SK-N-SH treated with all-trans-retinoic acid at 6 μM for 48 hours (cell line): ENCODE measurements around the gene CFAP90.

ENCODE experiments used
- CSDC2 ChIP-seq: fragments of 250-450 bp; sonication (Bioruptor Pico); IDR thresholded peaks from 2 replicates; pipeline ENCODE4 v1.5.0; 2020; ENCODE audit warnings: mild to moderate bottlenecking, moderate library complexity
- CSRNP3 ChIP-seq: fragments of 250-450 bp; sonication (Bioruptor Pico); IDR thresholded peaks from 2 replicates; pipeline ENCODE4 v1.5.1; 2021; ENCODE audit warnings: mild to moderate bottlenecking, moderate library complexity
- ISL1 ChIP-seq: fragments of 250-450 bp; sonication (Bioruptor Pico); IDR thresholded peaks from 2 replicates; pipeline ENCODE4 v2.1.2; 2022; ENCODE audit warnings: mild to moderate bottlenecking, moderate library complexity
- OSR1 ChIP-seq: fragments of 250-450 bp; sonication (Bioruptor Pico); IDR thresholded peaks from 2 replicates; pipeline ENCODE4 v1.8.0; 2022; ENCODE audit warnings: moderate library complexity, mild to moderate bottlenecking, inconsistent platforms
- RARB ChIP-seq: fragments of 250-450 bp; sonication (Bioruptor Pico); IDR thresholded peaks from 2 replicates; pipeline ENCODE4 v1.8.0; 2021; ENCODE audit warnings: mild to moderate bottlenecking, moderate library complexity
- TSHZ2 ChIP-seq: fragments of 250-450 bp; sonication (Bioruptor Pico); IDR thresholded peaks from 2 replicates; pipeline ENCODE4 v1.5.0; 2020; ENCODE audit warnings: mild to moderate bottlenecking, moderate library complexity
- ZFP3 ChIP-seq: fragments of 250-450 bp; sonication (Bioruptor Pico); IDR thresholded peaks from 2 replicates; pipeline ENCODE4 v1.5.0; 2020; ENCODE audit warnings: mild to moderate bottlenecking, moderate library complexity
- ZNF70 ChIP-seq: fragments of 450-650 bp; formaldehyde crosslinking; IDR thresholded peaks from 2 replicates; pipeline ENCODE4 v1.5.0; 2020; ENCODE audit warnings: mild to moderate bottlenecking, moderate library complexity
- TF ChIP-seq, protein P1 (sequence below): fragments of 250-450 bp; sonication (Bioruptor Pico); IDR thresholded peaks from 2 replicates; pipeline ENCODE4 v1.8.0; 2020; ENCODE audit warnings: mild to moderate bottlenecking, moderate library complexity, borderline replicate concordance

GRCh38 chr5:7827610-7828009 lies 23.3 kb downstream of the CFAP90 start:
- no peak for TF ChIP-seq ZFP3 (CRISPR knock-in tag)
- TF ChIP-seq TSHZ2 (CRISPR knock-in tag): no peak
- no peak for TF ChIP-seq CSRNP3 (CRISPR knock-in tag)
- TF ChIP-seq OSR1: no peak
- TF ChIP-seq, protein P1, sequence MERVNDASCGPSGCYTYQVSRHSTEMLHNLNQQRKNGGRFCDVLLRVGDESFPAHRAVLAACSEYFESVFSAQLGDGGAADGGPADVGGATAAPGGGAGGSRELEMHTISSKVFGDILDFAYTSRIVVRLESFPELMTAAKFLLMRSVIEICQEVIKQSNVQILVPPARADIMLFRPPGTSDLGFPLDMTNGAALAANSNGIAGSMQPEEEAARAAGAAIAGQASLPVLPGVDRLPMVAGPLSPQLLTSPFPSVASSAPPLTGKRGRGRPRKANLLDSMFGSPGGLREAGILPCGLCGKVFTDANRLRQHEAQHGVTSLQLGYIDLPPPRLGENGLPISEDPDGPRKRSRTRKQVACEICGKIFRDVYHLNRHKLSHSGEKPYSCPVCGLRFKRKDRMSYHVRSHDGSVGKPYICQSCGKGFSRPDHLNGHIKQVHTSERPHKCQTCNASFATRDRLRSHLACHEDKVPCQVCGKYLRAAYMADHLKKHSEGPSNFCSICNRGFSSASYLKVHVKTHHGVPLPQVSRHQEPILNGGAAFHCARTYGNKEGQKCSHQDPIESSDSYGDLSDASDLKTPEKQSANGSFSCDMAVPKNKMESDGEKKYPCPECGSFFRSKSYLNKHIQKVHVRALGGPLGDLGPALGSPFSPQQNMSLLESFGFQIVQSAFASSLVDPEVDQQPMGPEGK (CRISPR knock-in tag): no peak
- no peak for TF ChIP-seq ZNF70 (CRISPR knock-in tag)
- no peak for TF ChIP-seq RARB
- TF ChIP-seq ISL1: no peak
- TF ChIP-seq CSDC2 (CRISPR knock-in tag): no peak
